GM12878 (cell line): ENCODE data around the gene PRKCZ. TPM values are rescaled to one million over a fixed set of nuclear protein-coding genes. Genes with fewer than 3 reads are reported as not detected.

Source experiments
- EGR1 ChIP-seq, 2 experiments: IDR thresholded peaks; 1 replicate in 1 of 2; 2 replicates in 1 of 2; pipeline ENCODE4 v1.6.1; 2011 to 2012; ENCODE audit warnings: low read depth in 2 of 2, low read length in 2 of 2, borderline replicate concordance in 1 of 2, mild to moderate bottlenecking in 1 of 2, moderate library complexity in 1 of 2
- FOXK2 ChIP-seq: fragments of 450-650 bp; IDR thresholded peaks from 2 replicates; pipeline ENCODE4 v1.6.1; 2017; ENCODE audit warnings: mild to moderate bottlenecking, moderate library complexity
- JUND ChIP-seq: IDR thresholded peaks from 2 replicates; pipeline ENCODE4 v1.6.1; 2012; ENCODE audit warnings: low read depth, mild to moderate bottlenecking, low read length, improper control_type of control experiment, moderate library complexity
- MXI1 ChIP-seq: fragments of 150-350 bp; IDR thresholded peaks from 2 replicates; pipeline ENCODE4 v1.6.1; 2011; ENCODE audit warnings: low read depth, mild to moderate bottlenecking, inconsistent platforms, low read length, improper control_type of control experiment
- NKRF ChIP-seq: fragments of 450-650 bp; conservative IDR thresholded peaks from 2 replicates; pipeline ENCODE4 v1.6.1; 2017; ENCODE audit warnings: mild to moderate bottlenecking, moderate library complexity
- NR2C1 ChIP-seq: fragments of 450-650 bp; IDR thresholded peaks from 2 replicates; pipeline ENCODE4 v1.6.1; 2017; ENCODE audit warnings: antibody characterized with exemption, mild to moderate bottlenecking, moderate library complexity
- PKNOX1 ChIP-seq: fragments of 450-650 bp; IDR thresholded peaks from 2 replicates; pipeline ENCODE4 v1.6.1; 2016; ENCODE audit warnings: mild to moderate bottlenecking
- RELB ChIP-seq: fragments of 450-650 bp; IDR thresholded peaks from 2 replicates; pipeline ENCODE4 v1.6.1; 2017; ENCODE audit warnings: low read depth, mild to moderate bottlenecking, moderate library complexity
- SIX5 ChIP-seq: IDR thresholded peaks from 2 replicates; pipeline ENCODE4 v1.6.1; 2011; ENCODE audit warnings: mild to moderate bottlenecking, low read depth, low read length, moderate library complexity; ENCODE audit not compliant: severe bottlenecking
- polyA plus RNA-seq, 11 experiments: library from polyadenylated mRNA; depleted of rRNA in 4 of 11; unstranded in 6 of 11; stranded (reverse) in 5 of 11; fragments of >200 nt; fragmentation: Nextera tagmentation in 4 of 11; fragmentation: Illumina TruSeq in 1 of 11; extraction: Ambion mirVana in 4 of 11; extraction: Trizol in 1 of 11; gene quantifications; 1 replicate in 1 of 11; 2 replicates in 10 of 11; pipeline versions ENCODE4 v1.2.1 to v1.2.3, GENCODE V29; 2011 to 2016; ENCODE audit warnings: inconsistent platforms in 2 of 11, missing spikeins in 2 of 11, low read depth in 1 of 11
- total RNA-seq, 4 experiments: library from RNA; depleted of rRNA in 3 of 4; stranded (reverse); fragments of >200 nt in 3 of 4; fragmentation: Illumina TruSeq in 1 of 4; extraction: Trizol in 1 of 4; gene quantifications; 2 replicates each; pipeline versions ENCODE4 v1.2.1 to v1.2.3, GENCODE V29; 2013 to 2021
- TF ChIP-seq, protein P1 (sequence below): IDR thresholded peaks from 2 replicates; pipeline ENCODE4 v1.6.1; 2012; ENCODE audit warnings: low read depth, low read length, improper control_type of control experiment

PRKCZ gene
- total and polyA plus RNA-seq, 10 of the 15 experiments (the other 5 are each of a cell fraction or from before 2014, with no cell fraction given), result 0.05 to 1.9 (median 0.64) TPM; not detected in 1

DNA sequence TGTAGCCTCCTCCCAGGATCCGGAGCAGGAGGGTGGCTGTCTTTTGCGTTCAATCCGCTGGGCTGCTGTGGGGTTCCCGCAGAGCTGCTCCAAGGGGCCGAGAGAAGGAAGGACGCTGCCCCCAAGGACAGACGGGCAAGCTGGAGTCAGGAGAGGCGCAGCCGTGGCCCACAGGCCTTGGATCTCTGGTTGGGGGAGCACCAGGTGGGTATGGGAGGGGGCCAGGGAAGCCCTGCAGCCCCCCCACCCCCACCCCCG is 162.0 kb downstream of the PRKCZ start (continued):
- no peak for TF ChIP-seq NKRF
- no peak for TF ChIP-seq FOXK2
- TF ChIP-seq RELB, result no peak
- TF ChIP-seq, protein P1, sequence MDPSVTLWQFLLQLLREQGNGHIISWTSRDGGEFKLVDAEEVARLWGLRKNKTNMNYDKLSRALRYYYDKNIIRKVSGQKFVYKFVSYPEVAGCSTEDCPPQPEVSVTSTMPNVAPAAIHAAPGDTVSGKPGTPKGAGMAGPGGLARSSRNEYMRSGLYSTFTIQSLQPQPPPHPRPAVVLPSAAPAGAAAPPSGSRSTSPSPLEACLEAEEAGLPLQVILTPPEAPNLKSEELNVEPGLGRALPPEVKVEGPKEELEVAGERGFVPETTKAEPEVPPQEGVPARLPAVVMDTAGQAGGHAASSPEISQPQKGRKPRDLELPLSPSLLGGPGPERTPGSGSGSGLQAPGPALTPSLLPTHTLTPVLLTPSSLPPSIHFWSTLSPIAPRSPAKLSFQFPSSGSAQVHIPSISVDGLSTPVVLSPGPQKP, result no peak
- TF ChIP-seq PKNOX1, result no peak
- no peak for TF ChIP-seq MXI1
- no peak for TF ChIP-seq EGR1 (IDR thresholded peaks at IDR 0.05; ENCODE audit: borderline replicate concordance in 1 of 2, low read depth in 2 of 2, low read length in 2 of 2)
- TF ChIP-seq NR2C1, result no peak
- no peak for TF ChIP-seq SIX5
- no peak for TF ChIP-seq JUND
- TF ChIP-seq, all 136 proteins: peak for 0
